OCI-LY7 (cell line): ENCODE data around the gene EEF1A2. TPM values are rescaled to one million over a fixed set of nuclear protein-coding genes. Genes with fewer than 3 reads are reported as not detected.

Source experiments
- Bru-seq: library from RNA; stranded (reverse); fragments of 400-500 nt; gene quantifications from one replicate; lab custom pipeline; 2021; lab: Mats Ljungman, UMichigan
- BruChase-seq, 2 experiments: library from RNA; stranded (reverse); fragments of 400-500 nt; gene quantifications; one replicate each; lab custom pipeline; 2021; lab: Mats Ljungman, UMichigan
- BruUV-seq: library from RNA; stranded (reverse); fragments of 400-500 nt; replicated peaks from 2 replicates; lab custom pipeline; 2021; lab: Mats Ljungman, UMichigan
- CTCF ChIA-PET: fragments of 300-600 bp; sonication (Branson Sonifier 250); formaldehyde crosslinking; loops from one replicate; lab custom pipeline; 2022; ENCODE audit warnings: antibody characterized with exemption; ENCODE audit not compliant: unreplicated experiment; lab: Charles Lee
- POLR2A ChIA-PET: fragments of 300-600 bp; sonication (Branson Sonifier 250); formaldehyde crosslinking; loops from one replicate; lab custom pipeline; 2022; ENCODE audit warnings: antibody characterized with exemption; lab: Charles Lee
- DNase-seq: peaks from one replicate; pipeline ENCODE4 v3.0.0-alpha.2; 2015; ENCODE audit warnings: low spot score
- H2AFZ ChIP-seq: fragments of 200-600 bp; sonication (generic), shearing (Covaris generic); 2 replicates; pipeline ENCODE4 v1.6.1; 2014; ENCODE audit warnings: mild to moderate bottlenecking, antibody characterized with exemption, low read length, moderate library complexity
- H3K27ac ChIP-seq: fragments of 200-600 bp; sonication (generic); 2 replicates; pipeline ENCODE4 v1.5.1; 2014; ENCODE audit warnings: mixed run types, low read depth, mild to moderate bottlenecking, moderate library complexity, low read length, inconsistent platforms; ENCODE audit not compliant: poor library complexity, severe bottlenecking
- H3K36me3 ChIP-seq: fragments of 200-600 bp; sonication (generic); 2 replicates; pipeline ENCODE4 v1.6.1; 2014; ENCODE audit warnings: mild to moderate bottlenecking, antibody characterized with exemption, low read length, moderate library complexity, mixed read lengths; ENCODE audit not compliant: insufficient read depth
- H3K4me1 ChIP-seq: fragments of 200-600 bp; sonication (generic); 2 replicates; pipeline ENCODE4 v1.5.1; 2014; ENCODE audit warnings: mild to moderate bottlenecking, low read length; ENCODE audit not compliant: insufficient read depth, poor library complexity, severe bottlenecking
- H3K4me2 ChIP-seq: fragments of 200-600 bp; sonication (generic); 2 replicates; pipeline ENCODE4 v1.6.1; 2014; ENCODE audit warnings: mild to moderate bottlenecking, low read length
- H3K4me3 ChIP-seq: fragments of 200-600 bp; sonication (generic); 2 replicates; pipeline ENCODE4 v1.5.1; 2014; ENCODE audit warnings: mild to moderate bottlenecking, low read depth, low read length; ENCODE audit not compliant: poor library complexity, severe bottlenecking
- H3K79me2 ChIP-seq: fragments of 200-600 bp; sonication (generic); 2 replicates; pipeline ENCODE4 v1.6.1; 2016; ENCODE audit warnings: low read depth, mild to moderate bottlenecking, low read length, moderate library complexity, mixed read lengths; ENCODE audit not compliant: insufficient read depth
- H3K9me2 ChIP-seq: fragments of 200-600 bp; sonication (generic); 2 replicates; pipeline ENCODE4 v1.6.1; 2016; ENCODE audit warnings: mild to moderate bottlenecking, low read length, mixed read lengths; ENCODE audit not compliant: insufficient read depth
- H3K9me3 ChIP-seq: fragments of 200-600 bp; sonication (generic); 2 replicates; pipeline ENCODE4 v1.6.1; 2014; ENCODE audit warnings: mild to moderate bottlenecking, mixed run types, low read length, mixed read lengths
- H4K20me1 ChIP-seq: fragments of 200-600 bp; sonication (generic); 2 replicates; pipeline ENCODE4 v1.6.1; 2014; ENCODE audit warnings: mild to moderate bottlenecking, antibody characterized with exemption, low read length, moderate library complexity, mixed read lengths; ENCODE audit not compliant: insufficient read depth
- CTCF ChIP-seq: fragments of 200-600 bp; sonication (generic); conservative IDR thresholded peaks from 2 replicates; pipeline ENCODE4 v1.5.1; 2014; ENCODE audit warnings: mild to moderate bottlenecking, antibody characterized with exemption, low read length, moderate library complexity, mixed read lengths
- EZH2phosphoT487 ChIP-seq: fragments of 200-600 bp; sonication (generic); IDR thresholded peaks from 2 replicates; pipeline ENCODE4 v1.6.1; 2018; ENCODE audit warnings: low read depth, borderline replicate concordance, mild to moderate bottlenecking, mixed run types, antibody characterized with exemption, low read length, moderate library complexity, mixed read lengths
- intact Hi-C: fragments of 100-400 bp; cut with micrococcal nuclease; formaldehyde crosslinking; loops from one replicate; pipeline ENCODE4 v1.10.0; 2022; ENCODE audit not compliant: unreplicated experiment
- long read RNA-seq: library from polyadenylated mRNA; stranded (forward); transcript quantifications from one replicate; pipeline ENCODE4 v2.0.0, GENCODE V29; 2022
- total RNA-seq, 2 experiments: library from RNA; depleted of rRNA in 1 of 2; stranded (reverse); fragments of >200 nt in 1 of 2; shearing (Covaris generic) in 1 of 2; gene quantifications; 2 replicates each; pipeline ENCODE4 v1.2.3, GENCODE V29; 2014 to 2022

Gene EEF1A2
- total RNA-seq (2014; rRNA removed; shearing (Covaris generic)) (0.22 and 0.36 TPM in 2 replicates), total RNA-seq (2022) (0.92 TPM in 1 of 2 replicates, not detected in the other), Bru-seq, nascent RNA (not detected), BruChase-seq, experiment 1, labeled RNA remaining after a 6-hour chase (percentile 13 among the genes with signal in this experiment), BruChase-seq, experiment 2, labeled RNA remaining after a 2-hour chase (percentile 15 among the genes with signal in this experiment)
- long read RNA-seq = 0 reads

GRCh38 chr20:63498960-63499337 is at the start of gene EEF1A2:
Gene EEF1A2, minus strand, starts transcription at chr20:63499083. Its CDS starts 1,320 bp downstream, at chr20:63497763.
- DNase-seq = peak; percentile 37
- no peak within 1 kb of the TSS for H3K27ac ChIP-seq
- TF ChIP-seq EZH2phosphoT487 (no peak), CTCF (no peak)
- no peaks in the 10 kb centered on the region for H3K36me3 ChIP-seq
- no peaks in the 10 kb centered on the region for H3K9me2 ChIP-seq
- no TSS peak for BruUV-seq
- H3K4me1 ChIP-seq = peaks cover 14% of the 10 kb centered on the region
- ChIA-PET POLR2A (no interaction called here), CTCF (no interaction called here)
- intact Hi-C loops = no loop called here
- H3K4me3 ChIP-seq = peak within 1 kb of the TSS; percentile 33
- no peaks in the 10 kb centered on the region for H3K79me2 ChIP-seq
- peak within 1 kb of the TSS; percentile 40; the same call in 1 of the 2 replicates for H3K4me2 ChIP-seq
- no peak within 1 kb of the TSS for H2AFZ ChIP-seq
- no peaks in the 10 kb centered on the region for H3K9me3 ChIP-seq
- H4K20me1 ChIP-seq = no peaks in the 10 kb centered on the region

GRCh38 chr20:63548542-63548941 is 49.7 kb upstream of the EEF1A2 start:
- ChIA-PET POLR2A (no interaction called here), CTCF (no interaction called here)
- no peak for DNase-seq
- H2AFZ ChIP-seq = no peak overlapping the region
- H4K20me1 ChIP-seq = no peaks in the 10 kb centered on the region
- TF ChIP-seq EZH2phosphoT487 (no peak), CTCF (no peak)
- no peak overlapping the region for H3K4me3 ChIP-seq
- no peak overlapping the region for H3K27ac ChIP-seq
- H3K36me3 ChIP-seq = no peaks in the 10 kb centered on the region
- intact Hi-C loops = no loop called here
- peaks cover 49% of the 10 kb centered on the region for H3K4me1 ChIP-seq
- H3K9me3 ChIP-seq = no peaks in the 10 kb centered on the region
- H3K79me2 ChIP-seq = no peaks in the 10 kb centered on the region
- H3K9me2 ChIP-seq = no peaks in the 10 kb centered on the region
- BruUV-seq = no TSS peak
- no peak overlapping the region for H3K4me2 ChIP-seq

GRCh38 chr20:63547725-63548480 is 49.0 kb upstream of the EEF1A2 start, which contains the start of gene SRMS:
Gene SRMS, minus strand, starts transcription at chr20:63547749. Its CDS starts 286 bp downstream, at chr20:63547463.
- POLR2A ChIA-PET = no interaction called here
- no peak for TF ChIP-seq EZH2phosphoT487
- no peak for TF ChIP-seq CTCF

More at GRCh38 chr20:63547725-63548480, 49.0 kb upstream of the EEF1A2 start, which contains the start of gene SRMS:
- Histone ChIP-seq H3K9me3 (no peaks in the 10 kb centered on the region), H3K4me1 (peaks cover 45% of the 10 kb centered on the region), H3K4me2 (no peak within 1 kb of the TSS), H3K27ac (no peak within 1 kb of the TSS), H3K36me3 (no peaks in the 10 kb centered on the region), H2AFZ (no peak within 1 kb of the TSS), H3K9me2 (no peaks in the 10 kb centered on the region), H3K4me3 (no peak within 1 kb of the TSS), H4K20me1 (no peaks in the 10 kb centered on the region), H3K79me2 (no peaks in the 10 kb centered on the region)
- CTCF ChIA-PET = no interaction called here
- no TSS peak for BruUV-seq
- intact Hi-C loops = no loop called here
- no peak for DNase-seq
